HEK293 (cell line): ENCODE results near the gene CFC1.
"Not testable (repeated sequence)": the region's sequence is repeated elsewhere in the genome, so short reads cannot be mapped to it uniquely, and the experiment has no call there.

Experiments used
- MEIS1 ChIP-seq: sonication (generic); formaldehyde crosslinking; IDR thresholded peaks from 2 replicates; pipeline ENCODE4 v1.8.1; 2022; ENCODE audit warnings: missing genetic modification reagents, mild to moderate bottlenecking, borderline replicate concordance
- OSR2 ChIP-seq: fragments of 450-650 bp; formaldehyde crosslinking; IDR thresholded peaks from 2 replicates; pipeline ENCODE4 v1.5.1; 2016; ENCODE audit warnings: missing biosample characterization, missing genetic modification characterization
- SALL2 ChIP-seq: fragments of 450-650 bp; formaldehyde crosslinking; IDR thresholded peaks from 2 replicates; pipeline ENCODE4 v1.5.0; 2017; ENCODE audit warnings: missing biosample characterization, mild to moderate bottlenecking, missing genetic modification characterization, borderline replicate concordance
- SP2 ChIP-seq: fragments of 450-650 bp; formaldehyde crosslinking; IDR thresholded peaks from 2 replicates; pipeline ENCODE4 v1.5.1; 2016; ENCODE audit warnings: missing biosample characterization, missing genetic modification characterization
- SP7 ChIP-seq: fragments of 450-650 bp; formaldehyde crosslinking; IDR thresholded peaks from 2 replicates; pipeline ENCODE4 v1.5.1; 2016; ENCODE audit warnings: missing biosample characterization, missing genetic modification characterization
- ZNF138 ChIP-seq: fragments of 450-650 bp; formaldehyde crosslinking; IDR thresholded peaks from 2 replicates; pipeline ENCODE4 v1.5.1; 2016; ENCODE audit warnings: missing biosample characterization, missing genetic modification characterization, borderline replicate concordance
- ZNF24 ChIP-seq: fragments of 450-650 bp; formaldehyde crosslinking; IDR thresholded peaks from 2 replicates; pipeline ENCODE4 v1.5.1; 2016; ENCODE audit warnings: missing biosample characterization, missing genetic modification characterization
- ZNF560 ChIP-seq: fragments of 450-650 bp; formaldehyde crosslinking; IDR thresholded peaks from 2 replicates; pipeline ENCODE4 v1.5.1; 2017; ENCODE audit warnings: missing biosample characterization, missing genetic modification characterization, borderline replicate concordance
- ZNF660 ChIP-seq: fragments of 450-650 bp; IDR thresholded peaks from 2 replicates; pipeline ENCODE4 v1.5.1; 2018; ENCODE audit warnings: missing biosample characterization, mild to moderate bottlenecking, missing genetic modification characterization
- TF ChIP-seq, protein P1 (sequence below): fragments of 450-650 bp; formaldehyde crosslinking; IDR thresholded peaks from 2 replicates; pipeline ENCODE4 v1.5.1; 2016; ENCODE audit warnings: missing biosample characterization, missing genetic modification characterization
- TF ChIP-seq, protein P2 (sequence below): sonication (generic); formaldehyde crosslinking; IDR thresholded peaks from 2 replicates; pipeline ENCODE4 v1.8.1; 2022; ENCODE audit warnings: mild to moderate bottlenecking, moderate library complexity, missing genetic modification reagents
- TF ChIP-seq, protein P3 (sequence below): fragments of 450-650 bp; formaldehyde crosslinking; IDR thresholded peaks from 2 replicates; pipeline ENCODE4 v1.5.1; 2016; ENCODE audit warnings: missing biosample characterization, missing genetic modification characterization
- TF ChIP-seq, protein P4 (sequence below): fragments of 450-650 bp; formaldehyde crosslinking; conservative IDR thresholded peaks from 2 replicates; pipeline ENCODE4 v1.5.1; 2016; ENCODE audit warnings: low read depth, missing biosample characterization, missing genetic modification characterization
- TF ChIP-seq, protein P5 (sequence below): fragments of 450-650 bp; formaldehyde crosslinking; IDR thresholded peaks from 2 replicates; pipeline ENCODE4 v1.5.1; 2016; ENCODE audit warnings: missing biosample characterization, missing genetic modification characterization

DNA sequence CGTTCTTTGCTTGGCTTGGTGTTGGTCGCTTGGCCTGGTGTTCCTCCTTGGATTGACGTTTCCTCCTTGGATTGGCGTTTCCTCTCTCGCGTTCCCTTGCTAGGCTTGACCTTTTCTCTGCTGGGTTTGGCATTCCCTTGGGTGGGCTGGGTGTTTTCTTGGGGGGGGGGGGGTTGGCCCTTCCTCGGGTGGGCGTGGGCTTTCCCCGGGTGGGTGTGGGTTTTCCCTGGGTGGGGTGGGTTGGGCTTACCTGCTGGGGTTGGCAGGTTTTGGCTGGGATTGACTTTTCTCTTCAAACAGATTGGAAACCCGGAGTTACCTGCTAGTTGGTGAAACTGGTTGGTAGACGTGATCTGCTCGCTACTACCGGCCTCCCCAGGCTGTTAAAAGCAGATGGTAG is 11.8 kb upstream of the CFC1 start, which contains the start of gene POTEJ:
- TF ChIP-seq, protein P1, sequence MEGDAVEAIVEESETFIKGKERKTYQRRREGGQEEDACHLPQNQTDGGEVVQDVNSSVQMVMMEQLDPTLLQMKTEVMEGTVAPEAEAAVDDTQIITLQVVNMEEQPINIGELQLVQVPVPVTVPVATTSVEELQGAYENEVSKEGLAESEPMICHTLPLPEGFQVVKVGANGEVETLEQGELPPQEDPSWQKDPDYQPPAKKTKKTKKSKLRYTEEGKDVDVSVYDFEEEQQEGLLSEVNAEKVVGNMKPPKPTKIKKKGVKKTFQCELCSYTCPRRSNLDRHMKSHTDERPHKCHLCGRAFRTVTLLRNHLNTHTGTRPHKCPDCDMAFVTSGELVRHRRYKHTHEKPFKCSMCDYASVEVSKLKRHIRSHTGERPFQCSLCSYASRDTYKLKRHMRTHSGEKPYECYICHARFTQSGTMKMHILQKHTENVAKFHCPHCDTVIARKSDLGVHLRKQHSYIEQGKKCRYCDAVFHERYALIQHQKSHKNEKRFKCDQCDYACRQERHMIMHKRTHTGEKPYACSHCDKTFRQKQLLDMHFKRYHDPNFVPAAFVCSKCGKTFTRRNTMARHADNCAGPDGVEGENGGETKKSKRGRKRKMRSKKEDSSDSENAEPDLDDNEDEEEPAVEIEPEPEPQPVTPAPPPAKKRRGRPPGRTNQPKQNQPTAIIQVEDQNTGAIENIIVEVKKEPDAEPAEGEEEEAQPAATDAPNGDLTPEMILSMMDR (tag by site-specific recombination): not testable (repeated sequence)
- TF ChIP-seq, protein P2, sequence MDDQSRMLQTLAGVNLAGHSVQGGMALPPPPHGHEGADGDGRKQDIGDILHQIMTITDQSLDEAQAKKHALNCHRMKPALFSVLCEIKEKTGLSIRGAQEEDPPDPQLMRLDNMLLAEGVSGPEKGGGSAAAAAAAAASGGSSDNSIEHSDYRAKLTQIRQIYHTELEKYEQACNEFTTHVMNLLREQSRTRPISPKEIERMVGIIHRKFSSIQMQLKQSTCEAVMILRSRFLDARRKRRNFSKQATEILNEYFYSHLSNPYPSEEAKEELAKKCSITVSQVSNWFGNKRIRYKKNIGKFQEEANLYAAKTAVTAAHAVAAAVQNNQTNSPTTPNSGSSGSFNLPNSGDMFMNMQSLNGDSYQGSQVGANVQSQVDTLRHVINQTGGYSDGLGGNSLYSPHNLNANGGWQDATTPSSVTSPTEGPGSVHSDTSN: not testable (repeated sequence)
- TF ChIP-seq SP2 (tag by site-specific recombination); MEIS1; ZNF660 (tag by site-specific recombination); ZNF138 (tag by site-specific recombination); OSR2 (tag by site-specific recombination); SP7 (tag by site-specific recombination); SALL2 (tag by site-specific recombination); ZNF560; ZNF24 (tag by site-specific recombination): not testable (repeated sequence)
- TF ChIP-seq, protein P3, sequence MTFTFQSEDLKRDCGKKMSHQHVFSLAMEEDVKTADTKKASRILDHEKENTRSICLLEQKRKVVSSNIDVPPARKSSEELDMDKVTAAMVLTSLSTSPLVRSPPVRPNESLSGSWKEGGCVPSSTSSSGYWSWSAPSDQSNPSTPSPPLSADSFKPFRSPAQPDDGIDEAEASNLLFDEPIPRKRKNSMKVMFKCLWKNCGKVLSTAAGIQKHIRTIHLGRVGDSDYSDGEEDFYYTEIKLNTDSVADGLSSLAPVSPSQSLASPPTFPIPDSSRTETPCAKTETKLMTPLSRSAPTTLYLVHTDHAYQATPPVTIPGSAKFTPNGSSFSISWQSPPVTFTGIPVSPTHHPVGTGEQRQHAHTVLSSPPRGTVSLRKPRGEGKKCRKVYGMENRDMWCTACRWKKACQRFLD: not testable (repeated sequence)
- TF ChIP-seq, protein P4, sequence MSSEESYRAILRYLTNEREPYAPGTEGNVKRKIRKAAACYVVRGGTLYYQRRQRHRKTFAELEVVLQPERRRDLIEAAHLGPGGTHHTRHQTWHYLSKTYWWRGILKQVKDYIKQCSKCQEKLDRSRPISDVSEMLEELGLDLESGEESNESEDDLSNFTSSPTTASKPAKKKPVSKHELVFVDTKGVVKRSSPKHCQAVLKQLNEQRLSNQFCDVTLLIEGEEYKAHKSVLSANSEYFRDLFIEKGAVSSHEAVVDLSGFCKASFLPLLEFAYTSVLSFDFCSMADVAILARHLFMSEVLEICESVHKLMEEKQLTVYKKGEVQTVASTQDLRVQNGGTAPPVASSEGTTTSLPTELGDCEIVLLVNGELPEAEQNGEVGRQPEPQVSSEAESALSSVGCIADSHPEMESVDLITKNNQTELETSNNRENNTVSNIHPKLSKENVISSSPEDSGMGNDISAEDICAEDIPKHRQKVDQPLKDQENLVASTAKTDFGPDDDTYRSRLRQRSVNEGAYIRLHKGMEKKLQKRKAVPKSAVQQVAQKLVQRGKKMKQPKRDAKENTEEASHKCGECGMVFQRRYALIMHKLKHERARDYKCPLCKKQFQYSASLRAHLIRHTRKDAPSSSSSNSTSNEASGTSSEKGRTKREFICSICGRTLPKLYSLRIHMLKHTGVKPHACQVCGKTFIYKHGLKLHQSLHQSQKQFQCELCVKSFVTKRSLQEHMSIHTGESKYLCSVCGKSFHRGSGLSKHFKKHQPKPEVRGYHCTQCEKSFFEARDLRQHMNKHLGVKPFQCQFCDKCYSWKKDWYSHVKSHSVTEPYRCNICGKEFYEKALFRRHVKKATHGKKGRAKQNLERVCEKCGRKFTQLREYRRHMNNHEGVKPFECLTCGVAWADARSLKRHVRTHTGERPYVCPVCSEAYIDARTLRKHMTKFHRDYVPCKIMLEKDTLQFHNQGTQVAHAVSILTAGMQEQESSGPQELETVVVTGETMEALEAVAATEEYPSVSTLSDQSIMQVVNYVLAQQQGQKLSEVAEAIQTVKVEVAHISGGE: not testable (repeated sequence)
- TF ChIP-seq, protein P5, sequence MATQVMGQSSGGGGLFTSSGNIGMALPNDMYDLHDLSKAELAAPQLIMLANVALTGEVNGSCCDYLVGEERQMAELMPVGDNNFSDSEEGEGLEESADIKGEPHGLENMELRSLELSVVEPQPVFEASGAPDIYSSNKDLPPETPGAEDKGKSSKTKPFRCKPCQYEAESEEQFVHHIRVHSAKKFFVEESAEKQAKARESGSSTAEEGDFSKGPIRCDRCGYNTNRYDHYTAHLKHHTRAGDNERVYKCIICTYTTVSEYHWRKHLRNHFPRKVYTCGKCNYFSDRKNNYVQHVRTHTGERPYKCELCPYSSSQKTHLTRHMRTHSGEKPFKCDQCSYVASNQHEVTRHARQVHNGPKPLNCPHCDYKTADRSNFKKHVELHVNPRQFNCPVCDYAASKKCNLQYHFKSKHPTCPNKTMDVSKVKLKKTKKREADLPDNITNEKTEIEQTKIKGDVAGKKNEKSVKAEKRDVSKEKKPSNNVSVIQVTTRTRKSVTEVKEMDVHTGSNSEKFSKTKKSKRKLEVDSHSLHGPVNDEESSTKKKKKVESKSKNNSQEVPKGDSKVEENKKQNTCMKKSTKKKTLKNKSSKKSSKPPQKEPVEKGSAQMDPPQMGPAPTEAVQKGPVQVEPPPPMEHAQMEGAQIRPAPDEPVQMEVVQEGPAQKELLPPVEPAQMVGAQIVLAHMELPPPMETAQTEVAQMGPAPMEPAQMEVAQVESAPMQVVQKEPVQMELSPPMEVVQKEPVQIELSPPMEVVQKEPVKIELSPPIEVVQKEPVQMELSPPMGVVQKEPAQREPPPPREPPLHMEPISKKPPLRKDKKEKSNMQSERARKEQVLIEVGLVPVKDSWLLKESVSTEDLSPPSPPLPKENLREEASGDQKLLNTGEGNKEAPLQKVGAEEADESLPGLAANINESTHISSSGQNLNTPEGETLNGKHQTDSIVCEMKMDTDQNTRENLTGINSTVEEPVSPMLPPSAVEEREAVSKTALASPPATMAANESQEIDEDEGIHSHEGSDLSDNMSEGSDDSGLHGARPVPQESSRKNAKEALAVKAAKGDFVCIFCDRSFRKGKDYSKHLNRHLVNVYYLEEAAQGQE: not testable (repeated sequence)
